ENCODE measurements around the gene AXIN1. TPM values are rescaled to one million over a fixed set of nuclear protein-coding genes. Genes with fewer than 3 reads are reported as not detected.

The AXIN1 gene
- total and polyA plus RNA-seq, 9 of the 15 experiments (the other 6 are each of a cell fraction or from before 2014, with no cell fraction given), result 0.42 to 58.0 (median 25.9) TPM

- TF ChIP-seq ZEB2 (IDR thresholded peaks at IDR 0.05), result no peak
- TF ChIP-seq GTF2E2 (tag; IDR thresholded peaks at IDR 0.05), result no peak
- 0 out of 2 replicates have a peak, but pooled peaks have one; percentile 44 for TF ChIP-seq GMEB1 (CRISPR knock-in tag; IDR thresholded peaks at IDR 0.05)
- peak; percentile 88 for TF ChIP-seq ELF1 (tag; IDR thresholded peaks at IDR 0.05)
- TF ChIP-seq MAZ (CRISPR knock-in tag; conservative IDR thresholded peaks at IDR 0.05 in 1 of 2, IDR thresholded peaks at IDR 0.05 in 1 of 2), result peak; percentile 51 to 76; a peak in 3 of 4 replicates
- TF ChIP-seq CXXC5 (CRISPR knock-in tag; IDR thresholded peaks at IDR 0.05), result peak; percentile 46; the same call in 1 of the 2 replicates
- peak; percentile 21 for TF ChIP-seq POLR2B (IDR thresholded peaks at IDR 0.05; ENCODE audit: low read depth, partially characterized antibody)
- 0 out of 4 replicates have a peak, but pooled peaks of 1 of the 2 experiments have one; percentile 13 for TF ChIP-seq UBTF (IDR thresholded peaks at IDR 0.05; ENCODE audit: borderline replicate concordance in 1 of 2, low read depth in 2 of 2, low read length in 2 of 2)
- TF ChIP-seq SRSF3 (IDR thresholded peaks at IDR 0.05; ENCODE audit: insufficient read depth, low read length), result no peak
- TF ChIP-seq, protein P1, sequence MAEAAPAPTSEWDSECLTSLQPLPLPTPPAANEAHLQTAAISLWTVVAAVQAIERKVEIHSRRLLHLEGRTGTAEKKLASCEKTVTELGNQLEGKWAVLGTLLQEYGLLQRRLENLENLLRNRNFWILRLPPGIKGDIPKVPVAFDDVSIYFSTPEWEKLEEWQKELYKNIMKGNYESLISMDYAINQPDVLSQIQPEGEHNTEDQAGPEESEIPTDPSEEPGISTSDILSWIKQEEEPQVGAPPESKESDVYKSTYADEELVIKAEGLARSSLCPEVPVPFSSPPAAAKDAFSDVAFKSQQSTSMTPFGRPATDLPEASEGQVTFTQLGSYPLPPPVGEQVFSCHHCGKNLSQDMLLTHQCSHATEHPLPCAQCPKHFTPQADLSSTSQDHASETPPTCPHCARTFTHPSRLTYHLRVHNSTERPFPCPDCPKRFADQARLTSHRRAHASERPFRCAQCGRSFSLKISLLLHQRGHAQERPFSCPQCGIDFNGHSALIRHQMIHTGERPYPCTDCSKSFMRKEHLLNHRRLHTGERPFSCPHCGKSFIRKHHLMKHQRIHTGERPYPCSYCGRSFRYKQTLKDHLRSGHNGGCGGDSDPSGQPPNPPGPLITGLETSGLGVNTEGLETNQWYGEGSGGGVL (CRISPR knock-in tag; IDR thresholded peaks at IDR 0.05), result no peak
- no peak for TF ChIP-seq ZKSCAN8 (CRISPR knock-in tag; IDR thresholded peaks at IDR 0.05)
- TF ChIP-seq GABPA (tag; conservative IDR thresholded peaks at IDR 0.05; ENCODE audit: low read depth), result peak; percentile 88
- no peak for TF ChIP-seq RUNX1 (IDR thresholded peaks at IDR 0.05; ENCODE audit: low read depth)
- TF ChIP-seq TAF1 (IDR thresholded peaks at IDR 0.05; ENCODE audit: control insufficient read depth, extremely low read depth, insufficient read depth, low read length, severe bottlenecking), result peak; percentile 53
- TF ChIP-seq USF2 (CRISPR knock-in tag; IDR thresholded peaks at IDR 0.05), result peak; percentile 75
- peak; percentile 71 for TF ChIP-seq KDM5B (IDR thresholded peaks at IDR 0.05; ENCODE audit: insufficient replicate concordance, low read depth, low read length)
- no peak for TF ChIP-seq ZBTB8A (IDR thresholded peaks at IDR 0.05; ENCODE audit: partially characterized antibody)
- 0 out of 2 replicates have a peak, but pooled peaks have one; percentile 24 for TF ChIP-seq GATAD2A (IDR thresholded peaks at IDR 0.05)
- 0 out of 2 replicates have a peak, but pooled peaks have one; percentile 26 for TF ChIP-seq RAD51 (IDR thresholded peaks at IDR 0.05; ENCODE audit: borderline replicate concordance, low read depth)
Measured at GRCh38 chr16:381789-382717, 29.5 kb upstream of the AXIN1 start, which contains the start of gene PGAP6 (continued).

Measured in K562 (cell line).